Measurements from ENCODE around the gene FAM9C. TPM values are rescaled to one million over a fixed set of nuclear protein-coding genes. Genes with fewer than 3 reads are reported as not detected.

FAM9C gene
- total and polyA plus RNA-seq, 9 of the 15 experiments (the other 6 are each of a cell fraction or from before 2014, with no cell fraction given) = not detected

GRCh38 chrX:13010546-13010945 lies 33.9 kb downstream of the FAM9C start:
- no peak for ATAC-seq
- BruUV-seq (replicated peaks) = no TSS peak
- Histone ChIP-seq H2AFZ (ENCODE audit: low read depth, low read length) (no peak overlapping the region), H3K27me3 (ENCODE audit: control insufficient read depth in 2 of 2, insufficient read depth in 2 of 2, low read length in 2 of 2) (no peaks in the 10 kb centered on the region), H3K9me3 (replicated peaks; ENCODE audit: control insufficient read depth, insufficient read depth, low read depth, low read length) (no peaks in the 10 kb centered on the region), H3K9ac (ENCODE audit: insufficient read depth in 1 of 2, low read depth in 2 of 2, low read length in 2 of 2) (no peak overlapping the region), H3K4me3 (no peak overlapping the region), H4K20me1 (replicated peaks; ENCODE audit: control insufficient read depth, insufficient read depth, low read length) (no peaks in the 10 kb centered on the region), H3K79me2 (ENCODE audit: control insufficient read depth, insufficient read depth, low read length) (no peaks in the 10 kb centered on the region), H3K36me3 (ENCODE audit: control insufficient read depth, insufficient read depth, low read length) (no peaks in the 10 kb centered on the region), H3K4me2 (ENCODE audit: insufficient read depth, low read length) (no peak overlapping the region), H3K27ac (ENCODE audit: extremely low read depth, low read depth, low read length) (no peak overlapping the region), H3K9me1 (ENCODE audit: control insufficient read depth, insufficient read depth, low read length) (no peaks in the 10 kb centered on the region), H3K4me1 (replicated peaks in 1 of 2; ENCODE audit: control insufficient read depth in 2 of 2, insufficient read depth in 2 of 2, low read length in 2 of 2) (peaks cover 0 to 17% of the 10 kb centered on the region in 2 experiments; a peak in 3 of 5 replicates)
- no peak for FAIRE-seq
- in situ Hi-C loops (cut with MboI) (no loop called here), intact Hi-C loops (cut with micrococcal nuclease) (no loop called here)
- ChIA-PET CTCF (ENCODE audit: low intra/inter-chr PET ratio) (no interaction called here), POLR2A (interaction anchor here (1.0 to 1.1 kb wide), 3 partner anchors 9 to 34 kb away, joined by 3 to 5 read pairs (median 3); no protein-coding TSS in a partner anchor)
- 48% methylated on average over 2 of the region's 2 CpGs for WGBS (ENCODE audit: insufficient coverage, low coverage, missing lambda C conversion rate)
- no peak for DNase-seq (ENCODE audit: extremely low read depth in 1 of 4, low spot score in 3 of 4)
- no peak for TF ChIP-seq C11orf30 (IDR thresholded peaks at IDR 0.05; ENCODE audit: low read depth)
- no peak for TF ChIP-seq DLX4 (CRISPR knock-in tag; IDR thresholded peaks at IDR 0.05)
- TF ChIP-seq MAFK (IDR thresholded peaks at IDR 0.05; ENCODE audit: low read length) = no peak
- no peak for TF ChIP-seq PRMT5 (CRISPR knock-in tag; IDR thresholded peaks at IDR 0.05)
- TF ChIP-seq CREM (IDR thresholded peaks at IDR 0.05; ENCODE audit: low read depth) = no peak

DNA sequence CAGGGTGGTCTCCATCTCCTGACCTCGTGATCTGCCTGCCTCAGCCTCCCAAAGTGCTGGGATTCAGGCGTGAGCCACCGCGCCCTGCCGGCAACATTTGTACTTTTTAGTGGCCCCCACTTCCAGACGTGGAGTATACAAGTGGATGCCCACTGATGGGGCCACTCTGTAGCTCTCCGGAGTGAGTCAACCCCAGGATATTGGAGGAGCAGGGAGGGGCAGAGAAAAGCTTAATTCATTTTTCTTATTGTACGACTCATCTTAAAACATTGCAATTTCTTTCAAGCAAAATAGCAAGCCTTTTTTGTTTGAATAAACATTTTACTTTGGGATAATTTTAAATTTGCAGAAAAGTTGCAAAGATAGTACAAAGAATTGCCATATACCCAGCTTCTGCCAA lies 34.6 kb downstream of the FAM9C start:
- ChIA-PET POLR2A (interaction anchor here (1.0 kb wide), 1 partner anchor 16 kb away, joined by 3 read pairs; no protein-coding TSS in a partner anchor), CTCF (ENCODE audit: low intra/inter-chr PET ratio) (no interaction called here)
- BruUV-seq (replicated peaks) = no TSS peak
- TF ChIP-seq HNRNPUL1 (IDR thresholded peaks at IDR 0.05; ENCODE audit: low read length) (no peak), TOE1 (IDR thresholded peaks at IDR 0.05; ENCODE audit: borderline replicate concordance) (no peak), TOE1 (CRISPR knock-in tag; IDR thresholded peaks at IDR 0.05; ENCODE audit: borderline replicate concordance, low read depth) (no peak), HDAC8 (tag; IDR thresholded peaks at IDR 0.05) (no peak), ELF2 (CRISPR knock-in tag; IDR thresholded peaks at IDR 0.05) (no peak), PRMT5 (CRISPR knock-in tag; IDR thresholded peaks at IDR 0.05) (no peak), MEIS2 (IDR thresholded peaks at IDR 0.05; ENCODE audit: partially characterized antibody) (no peak), ILK (tag; IDR thresholded peaks at IDR 0.05; ENCODE audit: borderline replicate concordance, low read depth) (no peak), SNAPC5 (CRISPR knock-in tag; IDR thresholded peaks at IDR 0.05) (no peak), BRF1 (IDR thresholded peaks at IDR 0.05; ENCODE audit: borderline replicate concordance, extremely low read depth, insufficient read length) (no peak)
- TF ChIP-seq, protein P1, sequence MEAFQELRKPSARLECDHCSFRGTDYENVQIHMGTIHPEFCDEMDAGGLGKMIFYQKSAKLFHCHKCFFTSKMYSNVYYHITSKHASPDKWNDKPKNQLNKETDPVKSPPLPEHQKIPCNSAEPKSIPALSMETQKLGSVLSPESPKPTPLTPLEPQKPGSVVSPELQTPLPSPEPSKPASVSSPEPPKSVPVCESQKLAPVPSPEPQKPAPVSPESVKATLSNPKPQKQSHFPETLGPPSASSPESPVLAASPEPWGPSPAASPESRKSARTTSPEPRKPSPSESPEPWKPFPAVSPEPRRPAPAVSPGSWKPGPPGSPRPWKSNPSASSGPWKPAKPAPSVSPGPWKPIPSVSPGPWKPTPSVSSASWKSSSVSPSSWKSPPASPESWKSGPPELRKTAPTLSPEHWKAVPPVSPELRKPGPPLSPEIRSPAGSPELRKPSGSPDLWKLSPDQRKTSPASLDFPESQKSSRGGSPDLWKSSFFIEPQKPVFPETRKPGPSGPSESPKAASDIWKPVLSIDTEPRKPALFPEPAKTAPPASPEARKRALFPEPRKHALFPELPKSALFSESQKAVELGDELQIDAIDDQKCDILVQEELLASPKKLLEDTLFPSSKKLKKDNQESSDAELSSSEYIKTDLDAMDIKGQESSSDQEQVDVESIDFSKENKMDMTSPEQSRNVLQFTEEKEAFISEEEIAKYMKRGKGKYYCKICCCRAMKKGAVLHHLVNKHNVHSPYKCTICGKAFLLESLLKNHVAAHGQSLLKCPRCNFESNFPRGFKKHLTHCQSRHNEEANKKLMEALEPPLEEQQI (IDR thresholded peaks at IDR 0.05) = no peak

More for the DNA sequence above, 34.6 kb downstream of the FAM9C start:
- H3K79me2 ChIP-seq (ENCODE audit: control insufficient read depth, insufficient read depth, low read length) = no peaks in the 10 kb centered on the region
- 73% methylated on average over 6 of the region's 8 CpGs for WGBS (ENCODE audit: insufficient coverage, low coverage, missing lambda C conversion rate)
- no peak overlapping the region for H3K4me2 ChIP-seq (ENCODE audit: insufficient read depth, low read length)
- no peaks in the 10 kb centered on the region for H3K9me3 ChIP-seq (replicated peaks; ENCODE audit: control insufficient read depth, insufficient read depth, low read depth, low read length)
- no peak overlapping the region for H3K27ac ChIP-seq (ENCODE audit: extremely low read depth, low read depth, low read length)
- no peaks in the 10 kb centered on the region for H3K27me3 ChIP-seq (ENCODE audit: control insufficient read depth in 2 of 2, insufficient read depth in 2 of 2, low read length in 2 of 2)
- ATAC-seq (no peak), DNase-seq (ENCODE audit: extremely low read depth in 1 of 4, low spot score in 3 of 4) (no peak), FAIRE-seq (no peak)
- H3K4me1 ChIP-seq (replicated peaks in 1 of 2; ENCODE audit: control insufficient read depth in 2 of 2, insufficient read depth in 2 of 2, low read length in 2 of 2) = peaks cover 0 to 16% of the 10 kb centered on the region in 2 experiments; a peak in 3 of 5 replicates
- H3K9ac ChIP-seq (ENCODE audit: insufficient read depth in 1 of 2, low read depth in 2 of 2, low read length in 2 of 2) = no peak overlapping the region
- H3K36me3 ChIP-seq (ENCODE audit: control insufficient read depth, insufficient read depth, low read length) = no peaks in the 10 kb centered on the region
- no peaks in the 10 kb centered on the region for H4K20me1 ChIP-seq (replicated peaks; ENCODE audit: control insufficient read depth, insufficient read depth, low read length)
- no peak overlapping the region for H2AFZ ChIP-seq (ENCODE audit: low read depth, low read length)
- intact Hi-C loops (cut with micrococcal nuclease) = no loop called here
- in situ Hi-C loops (cut with MboI) = no loop called here
- no peak overlapping the region for H3K4me3 ChIP-seq
- H3K9me1 ChIP-seq (ENCODE audit: control insufficient read depth, insufficient read depth, low read length) = no peaks in the 10 kb centered on the region
